GM23338 (cell line): ENCODE measurements around the gene SLC25A29. TPM values are rescaled to one million over a fixed set of nuclear protein-coding genes. Genes with fewer than 3 reads are reported as not detected.

ENCODE experiments used
- ATAC-seq: fragments of 200-7000 bp; cut with Tn5 transposase; 3 replicates; pipeline ENCODE4 v1.9.1; 2020
- DNase-seq: peaks from one replicate; pipeline ENCODE4 v3.0.0-alpha.2; 2015; ENCODE audit warnings: low spot score
- H2AFZ ChIP-seq: fragments of 200-600 bp; sonication (generic); 2 replicates; pipeline ENCODE4 v1.8.0; 2016; ENCODE audit warnings: antibody characterized with exemption, mild to moderate bottlenecking, moderate library complexity
- H3F3A ChIP-seq: fragments of 200-600 bp; sonication (generic); replicated peaks from 2 replicates; pipeline ENCODE4 v1.8.0; 2017; ENCODE audit warnings: antibody characterized with exemption, mixed run types, low read depth
- H3K27ac ChIP-seq: fragments of 200-600 bp; sonication (generic); 2 replicates; pipeline ENCODE4 v1.6.1; 2016; ENCODE audit warnings: low read depth
- H3K27me3 ChIP-seq: fragments of 200-600 bp; sonication (generic); 2 replicates; pipeline ENCODE4 v1.8.0; 2016; ENCODE audit warnings: mild to moderate bottlenecking, mixed run types, moderate library complexity; ENCODE audit not compliant: insufficient read depth
- H3K36me3 ChIP-seq: fragments of 200-600 bp; sonication (generic); 2 replicates; pipeline ENCODE4 v1.8.0; 2016; ENCODE audit warnings: mild to moderate bottlenecking; ENCODE audit not compliant: insufficient read depth
- H3K4me1 ChIP-seq: fragments of 200-600 bp; sonication (generic); 2 replicates; pipeline ENCODE4 v1.8.0; 2016; ENCODE audit warnings: mild to moderate bottlenecking, moderate library complexity; ENCODE audit not compliant: insufficient read depth
- H3K4me2 ChIP-seq: fragments of 200-600 bp; sonication (generic); 2 replicates; pipeline ENCODE4 v1.7.1; 2017; ENCODE audit warnings: mixed run types
- H3K4me3 ChIP-seq: fragments of 200-600 bp; sonication (generic); 2 replicates; pipeline ENCODE4 v1.6.1; 2016; ENCODE audit warnings: mixed run types
- H3K79me2 ChIP-seq: fragments of 200-600 bp; sonication (generic); replicated peaks from 2 replicates; pipeline ENCODE4 v1.8.0; 2017; ENCODE audit warnings: mild to moderate bottlenecking; ENCODE audit not compliant: insufficient read depth
- H3K9me2 ChIP-seq: fragments of 200-600 bp; sonication (generic); 2 replicates; pipeline ENCODE4 v1.8.0; 2017; ENCODE audit not compliant: insufficient read depth
- H4K20me1 ChIP-seq: fragments of 200-600 bp; sonication (generic); replicated peaks from 2 replicates; pipeline ENCODE4 v1.8.0; 2017; ENCODE audit warnings: mild to moderate bottlenecking; ENCODE audit not compliant: insufficient read depth
- H3K27ac Mint-ChIP-seq: 2 replicates; pipeline ENCODE4 v1.8.0; 2020; ENCODE audit warnings: inconsistent platforms, mild to moderate bottlenecking, moderate library complexity, mixed read lengths
- H3K27me3 Mint-ChIP-seq: 3 replicates; pipeline ENCODE4 v1.8.0; 2022; ENCODE audit warnings: low read depth, mild to moderate bottlenecking, moderate library complexity, mixed read lengths, inconsistent platforms; ENCODE audit not compliant: insufficient read depth, poor library complexity
- H3K36me3 Mint-ChIP-seq: 3 replicates; pipeline ENCODE4 v1.8.0; 2021; ENCODE audit warnings: low read depth, mild to moderate bottlenecking, inconsistent platforms, moderate library complexity, mixed read lengths
- H3K4me1 Mint-ChIP-seq: 3 replicates; pipeline ENCODE4 v1.8.0; 2020; ENCODE audit warnings: mild to moderate bottlenecking, inconsistent platforms, mixed read lengths
- H3K4me3 Mint-ChIP-seq: 3 replicates; pipeline ENCODE4 v1.8.0; 2021; ENCODE audit warnings: moderate library complexity, mild to moderate bottlenecking, inconsistent platforms, mixed read lengths
- H3K9me3 Mint-ChIP-seq: 3 replicates; pipeline ENCODE4 v1.8.0; 2020; ENCODE audit warnings: moderate library complexity, mild to moderate bottlenecking, inconsistent platforms, mixed read lengths
- CREB1 ChIP-seq: fragments of 250-450 bp; sonication (Bioruptor Pico); IDR thresholded peaks from 2 replicates; pipeline ENCODE4 v1.5.0; 2020; ENCODE audit warnings: low read depth, mild to moderate bottlenecking, moderate library complexity
- CTCF ChIP-seq, 2 experiments: fragments of 200-600 bp in 1 of 2; sonication (generic) in 1 of 2; conservative IDR thresholded peaks; 2 replicates each; pipeline versions ENCODE4 v1.5.1 to v1.6.1; 2016 to 2017; ENCODE audit warnings: antibody characterized with exemption in 2 of 2, low read depth in 2 of 2, mild to moderate bottlenecking in 2 of 2, moderate library complexity in 1 of 2
- ETS1 ChIP-seq: IDR thresholded peaks from 2 replicates; pipeline ENCODE4 v1.6.1; 2016; ENCODE audit warnings: antibody characterized with exemption
- EZH2 ChIP-seq: fragments of 200-600 bp; sonication (generic); IDR thresholded peaks from one replicate; pipeline ENCODE4 v1.8.0; 2017; ENCODE audit warnings: antibody characterized with exemption, mild to moderate bottlenecking, low read depth; ENCODE audit not compliant: unreplicated experiment
- EZH2phosphoT487 ChIP-seq: fragments of 200-600 bp; sonication (generic); IDR thresholded peaks from one replicate; pipeline ENCODE4 v1.8.1; 2018; ENCODE audit warnings: antibody characterized with exemption; ENCODE audit not compliant: unreplicated experiment
- REST ChIP-seq: IDR thresholded peaks from one replicate; pipeline ENCODE4 v1.6.1; 2018; ENCODE audit warnings: antibody characterized with exemption; ENCODE audit not compliant: unreplicated experiment
- STAT1 ChIP-seq: IDR thresholded peaks from one replicate; pipeline ENCODE4 v1.6.1; 2016; ENCODE audit warnings: antibody characterized with exemption; ENCODE audit not compliant: unreplicated experiment
- ZNF114 ChIP-seq: fragments of 250-450 bp; sonication (Bioruptor Pico); IDR thresholded peaks from 2 replicates; pipeline ENCODE4 v1.5.0; 2020; ENCODE audit warnings: mild to moderate bottlenecking, moderate library complexity
- polyA plus RNA-seq: library from polyadenylated mRNA; unstranded; fragments of >200 nt; fragmentation: Nextera tagmentation; extraction: Ambion mirVana; gene quantifications from 2 replicates; pipeline ENCODE4 v1.2.1, GENCODE V29; 2016
- total RNA-seq: library from RNA; depleted of rRNA; stranded (reverse); fragments of >200 nt; shearing (Covaris generic); gene quantifications from 2 replicates; pipeline ENCODE4 v1.2.3, GENCODE V29; 2014
- TF ChIP-seq, protein P1 (sequence below): fragments of 250-450 bp; sonication (Bioruptor Pico); IDR thresholded peaks from 2 replicates; pipeline ENCODE4 v1.5.0; 2020; ENCODE audit warnings: mild to moderate bottlenecking, moderate library complexity

Gene SLC25A29
- total and polyA plus RNA-seq, 2 experiments from 2014 or later = 65.6 to 206 TPM

DNA sequence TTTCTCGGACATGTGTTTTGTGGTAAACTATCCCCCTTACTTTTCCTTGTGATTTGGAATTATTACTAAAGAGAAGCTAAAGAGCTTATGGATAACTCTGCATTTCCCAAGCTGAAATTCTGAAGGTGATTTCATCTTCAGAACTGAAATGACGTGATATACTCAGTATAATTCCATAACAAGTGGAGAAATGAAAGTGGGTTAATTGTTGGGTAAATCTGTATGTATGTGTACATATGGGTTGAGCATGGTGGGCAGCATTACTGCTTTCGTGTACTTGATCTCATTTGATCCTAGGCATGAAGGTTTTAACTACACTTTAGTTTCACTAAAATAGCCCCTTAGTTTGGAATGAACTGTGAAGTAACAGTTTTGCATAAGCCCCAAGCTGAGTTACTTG lies 63.2 kb downstream of the SLC25A29 start (continued):
- TF ChIP-seq REST = no peak
- no peak for TF ChIP-seq ZNF114
- TF ChIP-seq CTCF (conservative IDR thresholded peaks at IDR 0.05; ENCODE audit: low read depth in 2 of 2) = no peak
- no peak for TF ChIP-seq EZH2phosphoT487
- no peak for TF ChIP-seq EZH2
- no peak for TF ChIP-seq CREB1

- peaks cover 82% of the 10 kb centered on the region for H3K79me2 ChIP-seq
- peaks cover 45% of the 10 kb centered on the region for H3K4me1 ChIP-seq
- H3K4me3 ChIP-seq = peak overlapping the region; percentile 86
- H2AFZ ChIP-seq = no peak overlapping the region
- Mint-ChIP-seq H3K36me3 (peaks cover 34% of the 10 kb centered on the region), H3K4me1 (peaks cover 45% of the 10 kb centered on the region), H3K4me3 (peak overlapping the region; percentile 93), H3K27ac (peak overlapping the region; percentile 66; the same call in 1 of the 2 replicates), H3K9me3 (peaks cover 3% of the 10 kb centered on the region; the same call in 2 of the 3 replicates), H3K27me3 (peaks cover 5% of the 10 kb centered on the region)
- DNase-seq = no peak
- H3K9me2 ChIP-seq = no peaks in the 10 kb centered on the region
- no peak for ATAC-seq
- no peak overlapping the region for H3K27ac ChIP-seq
- H3K36me3 ChIP-seq = no peaks in the 10 kb centered on the region
- no peaks in the 10 kb centered on the region for H3K27me3 ChIP-seq
- peaks cover 20% of the 10 kb centered on the region; the same call in 1 of the 2 replicates for H3F3A ChIP-seq
- peak overlapping the region; percentile 86 for H3K4me2 ChIP-seq
- H4K20me1 ChIP-seq = peaks cover 69% of the 10 kb centered on the region
- TF ChIP-seq ETS1 (no peak), STAT1 (no peak)
- TF ChIP-seq, protein P1, sequence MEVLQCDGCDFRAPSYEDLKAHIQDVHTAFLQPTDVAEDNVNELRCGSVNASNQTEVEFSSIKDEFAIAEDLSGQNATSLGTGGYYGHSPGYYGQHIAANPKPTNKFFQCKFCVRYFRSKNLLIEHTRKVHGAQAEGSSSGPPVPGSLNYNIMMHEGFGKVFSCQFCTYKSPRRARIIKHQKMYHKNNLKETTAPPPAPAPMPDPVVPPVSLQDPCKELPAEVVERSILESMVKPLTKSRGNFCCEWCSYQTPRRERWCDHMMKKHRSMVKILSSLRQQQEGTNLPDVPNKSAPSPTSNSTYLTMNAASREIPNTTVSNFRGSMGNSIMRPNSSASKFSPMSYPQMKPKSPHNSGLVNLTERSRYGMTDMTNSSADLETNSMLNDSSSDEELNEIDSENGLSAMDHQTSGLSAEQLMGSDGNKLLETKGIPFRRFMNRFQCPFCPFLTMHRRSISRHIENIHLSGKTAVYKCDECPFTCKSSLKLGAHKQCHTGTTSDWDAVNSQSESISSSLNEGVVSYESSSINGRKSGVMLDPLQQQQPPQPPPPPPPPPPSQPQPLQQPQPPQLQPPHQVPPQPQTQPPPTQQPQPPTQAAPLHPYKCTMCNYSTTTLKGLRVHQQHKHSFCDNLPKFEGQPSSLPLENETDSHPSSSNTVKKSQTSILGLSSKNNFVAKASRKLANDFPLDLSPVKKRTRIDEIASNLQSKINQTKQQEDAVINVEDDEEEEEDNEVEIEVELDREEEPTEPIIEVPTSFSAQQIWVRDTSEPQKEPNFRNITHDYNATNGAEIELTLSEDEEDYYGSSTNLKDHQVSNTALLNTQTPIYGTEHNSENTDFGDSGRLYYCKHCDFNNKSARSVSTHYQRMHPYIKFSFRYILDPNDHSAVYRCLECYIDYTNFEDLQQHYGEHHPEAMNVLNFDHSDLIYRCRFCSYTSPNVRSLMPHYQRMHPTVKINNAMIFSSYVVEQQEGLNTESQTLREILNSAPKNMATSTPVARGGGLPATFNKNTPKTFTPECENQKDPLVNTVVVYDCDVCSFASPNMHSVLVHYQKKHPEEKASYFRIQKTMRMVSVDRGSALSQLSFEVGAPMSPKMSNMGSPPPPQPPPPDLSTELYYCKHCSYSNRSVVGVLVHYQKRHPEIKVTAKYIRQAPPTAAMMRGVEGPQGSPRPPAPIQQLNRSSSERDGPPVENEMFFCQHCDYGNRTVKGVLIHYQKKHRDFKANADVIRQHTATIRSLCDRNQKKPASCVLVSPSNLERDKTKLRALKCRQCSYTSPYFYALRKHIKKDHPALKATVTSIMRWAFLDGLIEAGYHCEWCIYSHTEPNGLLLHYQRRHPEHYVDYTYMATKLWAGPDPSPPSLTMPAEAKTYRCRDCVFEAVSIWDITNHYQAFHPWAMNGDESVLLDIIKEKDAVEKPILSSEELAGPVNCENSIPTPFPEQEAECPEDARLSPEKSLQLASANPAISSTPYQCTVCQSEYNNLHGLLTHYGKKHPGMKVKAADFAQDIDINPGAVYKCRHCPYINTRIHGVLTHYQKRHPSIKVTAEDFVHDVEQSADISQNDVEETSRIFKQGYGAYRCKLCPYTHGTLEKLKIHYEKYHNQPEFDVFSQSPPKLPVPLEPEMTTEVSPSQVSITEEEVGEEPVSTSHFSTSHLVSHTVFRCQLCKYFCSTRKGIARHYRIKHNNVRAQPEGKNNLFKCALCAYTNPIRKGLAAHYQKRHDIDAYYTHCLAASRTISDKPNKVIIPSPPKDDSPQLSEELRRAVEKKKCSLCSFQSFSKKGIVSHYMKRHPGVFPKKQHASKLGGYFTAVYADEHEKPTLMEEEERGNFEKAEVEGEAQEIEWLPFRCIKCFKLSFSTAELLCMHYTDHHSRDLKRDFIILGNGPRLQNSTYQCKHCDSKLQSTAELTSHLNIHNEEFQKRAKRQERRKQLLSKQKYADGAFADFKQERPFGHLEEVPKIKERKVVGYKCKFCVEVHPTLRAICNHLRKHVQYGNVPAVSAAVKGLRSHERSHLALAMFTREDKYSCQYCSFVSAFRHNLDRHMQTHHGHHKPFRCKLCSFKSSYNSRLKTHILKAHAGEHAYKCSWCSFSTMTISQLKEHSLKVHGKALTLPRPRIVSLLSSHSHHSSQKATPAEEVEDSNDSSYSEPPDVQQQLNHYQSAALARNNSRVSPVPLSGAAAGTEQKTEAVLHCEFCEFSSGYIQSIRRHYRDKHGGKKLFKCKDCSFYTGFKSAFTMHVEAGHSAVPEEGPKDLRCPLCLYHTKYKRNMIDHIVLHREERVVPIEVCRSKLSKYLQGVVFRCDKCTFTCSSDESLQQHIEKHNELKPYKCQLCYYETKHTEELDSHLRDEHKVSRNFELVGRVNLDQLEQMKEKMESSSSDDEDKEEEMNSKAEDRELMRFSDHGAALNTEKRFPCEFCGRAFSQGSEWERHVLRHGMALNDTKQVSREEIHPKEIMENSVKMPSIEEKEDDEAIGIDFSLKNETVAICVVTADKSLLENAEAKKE (CRISPR knock-in tag) = no peak
These were observed 65.0 kb downstream of the SLC25A29 start for GRCh38 chr14:100241279-100241678.
